Measurements from ENCODE around the gene NPRL2. TPM values are rescaled to one million over a fixed set of nuclear protein-coding genes. Genes with fewer than 3 reads are reported as not detected.
A peak's percentile ranks its signal among the peaks of the same experiment; 100 is the strongest.

NPRL2 gene
- total RNA-seq, 1 donor from 2014 or later: 20.6 TPM

GRCh38 chr3:50354186-50354764, 3.7 kb upstream of the NPRL2 start:
- intact Hi-C loops (cut with DNase I): no loop called here
- DNase-seq (ENCODE audit: low spot score) (no peak), ATAC-seq (no peak)

DNA sequence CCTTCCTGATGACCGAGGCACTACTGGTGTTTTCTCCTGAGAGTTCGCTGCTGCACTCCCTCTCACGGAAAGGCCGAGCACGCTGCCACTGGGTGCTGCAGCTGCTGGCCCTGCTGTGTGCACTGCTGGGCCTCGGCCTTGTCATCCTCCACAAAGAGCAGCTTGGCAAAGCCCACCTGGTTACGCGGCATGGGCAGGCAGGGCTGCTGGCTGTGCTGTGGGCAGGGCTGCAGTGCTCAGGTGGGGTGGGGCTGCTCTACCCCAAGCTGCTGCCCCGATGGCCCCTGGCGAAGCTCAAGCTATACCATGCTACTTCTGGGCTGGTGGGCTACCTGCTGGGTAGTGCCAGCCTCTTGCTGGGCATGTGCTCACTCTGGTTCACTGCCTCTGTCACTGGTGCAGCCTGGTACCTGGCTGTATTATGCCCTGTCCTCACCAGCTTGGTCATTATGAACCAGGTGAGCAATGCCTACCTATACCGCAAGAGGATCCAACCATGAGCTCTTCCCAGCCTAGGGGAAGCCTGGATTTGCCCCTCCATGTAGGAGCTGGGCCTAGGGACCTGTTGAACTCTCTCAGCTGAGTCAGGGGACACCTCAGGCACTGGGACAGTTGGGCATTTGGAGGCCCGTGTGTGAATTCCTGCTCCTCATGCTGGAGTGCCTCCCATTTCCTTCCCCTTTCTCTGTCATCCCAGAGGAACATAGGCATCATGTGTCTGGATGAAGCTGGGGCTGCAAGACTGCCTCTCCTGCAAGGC, 2.9 kb upstream of the NPRL2 start:
- intact Hi-C loops (cut with DNase I): no loop called here
- ATAC-seq (no peak), DNase-seq (ENCODE audit: low spot score) (no peak)

DNA sequence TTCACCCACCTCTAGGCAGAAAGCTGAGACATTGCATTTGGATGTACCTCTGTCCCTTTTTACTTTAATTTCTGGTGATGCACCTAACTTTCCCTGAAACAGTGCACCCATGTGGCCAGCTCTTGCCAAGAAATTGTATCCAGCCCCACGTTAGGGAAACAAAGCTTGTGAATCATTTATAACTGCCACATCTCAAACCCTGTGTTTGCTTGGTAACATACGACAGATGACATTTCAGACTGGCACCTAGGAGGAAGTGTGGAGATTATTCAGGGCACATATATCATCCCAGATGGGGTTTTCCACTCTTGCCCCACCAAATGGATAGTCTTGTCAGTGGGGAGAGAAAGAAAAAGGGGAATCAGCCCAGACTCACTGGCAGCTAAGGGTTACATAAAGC, 2.2 kb upstream of the NPRL2 start:
- ATAC-seq (no peak), DNase-seq (ENCODE audit: low spot score) (no peak)
- intact Hi-C loops (cut with DNase I): no loop called here

DNA sequence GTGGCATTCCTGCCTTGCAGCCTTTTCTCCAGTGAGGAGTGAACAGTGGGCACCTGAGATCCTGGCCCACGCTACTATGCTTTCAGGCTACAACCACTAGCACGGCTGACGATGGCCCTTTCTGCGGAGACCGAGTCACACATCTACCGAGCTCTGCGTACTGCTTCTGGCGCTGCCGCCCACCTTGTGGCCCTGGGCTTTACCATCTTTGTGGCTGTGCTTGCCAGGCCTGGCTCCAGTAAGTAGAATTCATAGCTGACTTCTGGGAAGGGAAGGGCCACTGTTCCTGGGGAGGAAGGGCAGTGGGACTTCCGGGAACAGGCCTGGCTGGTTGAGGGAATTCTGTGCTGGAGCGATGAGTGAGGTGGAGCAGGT, 735 bp upstream of the NPRL2 start:
- DNase-seq (ENCODE audit: low spot score) (no peak), ATAC-seq (no peak)
- intact Hi-C loops (cut with DNase I): no loop called here

DNA sequence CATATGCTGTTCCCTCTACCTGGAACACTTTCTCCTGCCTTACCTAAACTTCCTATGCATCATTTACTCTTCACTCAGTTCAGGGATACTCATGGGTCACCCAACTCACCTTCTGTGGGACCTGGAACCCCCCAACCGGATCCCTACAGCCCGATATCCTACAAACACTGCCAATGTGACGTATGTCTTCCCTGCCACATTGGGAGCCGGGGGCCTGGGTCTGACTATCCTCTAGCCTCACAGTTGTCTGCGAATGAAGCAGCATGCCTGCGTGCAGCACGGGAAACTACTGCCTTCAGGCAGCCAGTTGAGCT, 405 bp downstream of the NPRL2 start:
- no peak for ATAC-seq
- intact Hi-C loops (cut with DNase I): no loop called here
- no peak for DNase-seq (ENCODE audit: low spot score)

DNA sequence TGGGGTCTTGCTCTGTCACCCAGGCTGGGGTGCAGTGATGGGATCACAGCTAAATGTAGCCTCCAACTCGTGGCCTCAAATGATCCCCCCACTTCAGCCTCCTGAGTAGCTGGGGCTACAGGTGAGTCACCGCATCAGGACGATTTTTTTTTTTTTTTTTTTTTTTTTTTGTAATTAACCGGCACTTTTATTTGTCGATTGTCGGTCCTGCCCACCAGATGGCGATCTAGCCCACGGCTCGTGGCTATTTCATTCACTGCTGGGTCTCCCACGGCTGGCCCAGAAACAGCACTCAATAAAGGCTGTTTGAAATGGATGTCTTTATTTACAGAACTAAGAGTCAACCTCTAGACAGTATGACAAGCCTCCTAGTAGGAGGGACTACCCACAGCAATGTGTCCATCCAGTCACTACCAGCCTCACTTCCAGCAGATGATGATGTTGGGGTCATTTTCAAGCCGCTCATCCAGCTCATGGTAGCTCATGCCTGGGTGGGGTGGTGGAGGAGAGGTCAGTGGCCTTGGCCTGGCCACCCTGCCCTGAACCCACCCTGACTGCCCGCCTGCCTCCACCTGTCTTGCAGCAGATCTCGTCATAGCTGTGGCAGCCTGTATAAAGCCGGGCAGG, 3.3 kb downstream of the NPRL2 start:
- DNase-seq (ENCODE audit: low spot score) (peak; percentile 86), ATAC-seq (no peak)
- intact Hi-C loops (cut with DNase I): loop anchor here (5.0 kb wide), 1 partner anchor 195 kb away; no protein-coding TSS in a partner anchor

- intact Hi-C loops (cut with DNase I): loop anchor here (5.0 kb wide), 1 partner anchor 197 kb away; no protein-coding TSS in a partner anchor
- DNase-seq (ENCODE audit: low spot score): peak; percentile 85
- ATAC-seq: peak; percentile 49
Measured at GRCh38 chr3:50345586-50346234, 4.9 kb downstream of the NPRL2 start, which contains the start of gene ZMYND10. ZMYND10 (minus strand) TSS chr3:50345732; CDS start chr3:50345579, 153 bp downstream.

GRCh38 chr3:50345008-50345407, 5.6 kb downstream of the NPRL2 start:
- intact Hi-C loops (cut with DNase I): loop anchor here (5.0 kb wide), 1 partner anchor 197 kb away; no protein-coding TSS in a partner anchor
- DNase-seq (ENCODE audit: low spot score): no peak
- no peak for ATAC-seq

- ATAC-seq: no peak
- intact Hi-C loops (cut with DNase I): no loop called here
- DNase-seq (ENCODE audit: low spot score): no peak
Measured at GRCh38 chr3:50342813-50343633, 7.6 kb downstream of the NPRL2 start.

DNA sequence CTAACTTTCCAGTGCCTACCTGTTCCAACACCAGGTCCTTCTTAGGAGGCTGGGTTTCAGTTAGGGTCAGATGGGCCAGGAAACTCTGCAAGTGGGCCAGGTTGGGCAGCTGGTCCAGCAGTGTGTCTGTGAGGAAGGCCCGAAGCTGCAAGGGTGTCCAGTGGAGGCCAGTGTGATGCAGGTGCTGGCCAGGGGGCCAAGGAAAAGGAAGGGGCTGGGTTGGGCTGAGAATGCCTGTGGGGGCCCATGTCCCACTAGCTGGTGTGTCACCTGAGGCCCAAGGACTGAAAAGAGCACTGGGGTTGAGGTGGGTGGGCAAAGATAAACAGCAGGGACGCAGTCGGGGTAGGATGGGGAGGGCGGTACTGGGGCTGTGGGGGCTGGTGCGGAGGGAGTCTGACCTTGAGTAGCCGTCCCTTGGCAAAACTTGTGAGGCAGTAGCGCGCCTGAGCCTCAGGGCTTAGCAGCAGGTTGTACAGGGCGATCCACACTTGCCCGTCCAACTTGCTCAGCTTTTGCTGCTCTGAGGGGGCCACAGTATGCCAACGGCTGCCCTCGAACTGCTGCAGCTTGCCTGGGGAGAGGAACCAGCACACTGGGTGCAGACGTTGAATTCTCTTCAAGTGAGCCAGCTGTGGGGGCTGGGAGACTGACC, 8.5 kb downstream of the NPRL2 start:
- DNase-seq (ENCODE audit: low spot score) (no peak), ATAC-seq (no peak)
- intact Hi-C loops (cut with DNase I): no loop called here

DNA sequence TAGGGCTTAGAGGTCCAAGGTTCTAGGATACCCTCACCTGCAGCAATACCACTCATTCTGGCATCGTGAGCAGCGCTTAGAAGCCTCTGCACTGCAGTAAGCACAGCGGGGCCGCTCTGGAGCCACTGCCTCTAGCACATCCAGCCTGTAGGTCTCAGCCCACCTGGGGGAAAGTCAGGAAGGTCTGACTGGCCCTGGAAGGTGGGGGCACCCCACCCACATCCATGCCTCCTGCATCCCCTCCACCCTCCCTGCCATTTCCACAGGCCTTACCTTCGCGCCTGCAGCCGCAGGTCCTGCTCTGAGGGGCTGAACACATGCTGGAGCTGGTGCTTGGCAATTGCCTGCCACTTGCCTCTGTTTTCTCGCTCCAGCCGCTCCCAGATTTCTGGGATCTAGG, 9.0 kb downstream of the NPRL2 start:
- ATAC-seq (no peak), DNase-seq (ENCODE audit: low spot score) (no peak)
- intact Hi-C loops (cut with DNase I): no loop called here

- peak; percentile 55 for ATAC-seq
- DNase-seq (ENCODE audit: low spot score): peak; percentile 90
- intact Hi-C loops (cut with DNase I): no loop called here
Measured at GRCh38 chr3:50340448-50341329, 9.9 kb downstream of the NPRL2 start, which contains the start of gene RASSF1. RASSF1 (minus strand) TSS chr3:50340836; CDS start chr3:50340805, 31 bp downstream.

GRCh38 chr3:50340147-50340447, 10.5 kb downstream of the NPRL2 start:
- ATAC-seq: no peak
- no peak for DNase-seq (ENCODE audit: low spot score)
- intact Hi-C loops (cut with DNase I): no loop called here

- intact Hi-C loops (cut with DNase I): no loop called here
- ATAC-seq (no peak), DNase-seq (ENCODE audit: low spot score) (no peak)
Measured at GRCh38 chr3:50339485-50340146, 11.0 kb downstream of the NPRL2 start.

DNA sequence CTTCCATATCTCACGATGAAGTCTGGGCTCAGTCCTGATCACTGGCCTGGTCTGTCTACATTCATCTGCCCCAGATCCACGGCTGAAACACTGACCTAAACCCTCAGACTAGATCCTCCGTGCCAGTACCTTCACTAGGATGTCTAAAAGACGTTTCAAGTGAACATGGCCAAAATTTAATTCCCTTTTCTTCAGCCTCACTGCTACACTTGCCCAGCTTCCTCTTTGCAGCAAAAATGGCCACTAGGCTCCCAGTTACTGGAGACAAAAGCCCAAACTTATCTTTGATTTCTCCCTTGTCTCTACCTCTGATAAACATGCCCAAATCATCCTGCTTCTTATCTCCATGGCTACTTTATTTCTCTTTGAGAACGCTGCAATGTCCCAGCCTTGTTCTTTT, 11.6 kb downstream of the NPRL2 start:
- ATAC-seq (no peak), DNase-seq (ENCODE audit: low spot score) (no peak)
- intact Hi-C loops (cut with DNase I): no loop called here

DNA sequence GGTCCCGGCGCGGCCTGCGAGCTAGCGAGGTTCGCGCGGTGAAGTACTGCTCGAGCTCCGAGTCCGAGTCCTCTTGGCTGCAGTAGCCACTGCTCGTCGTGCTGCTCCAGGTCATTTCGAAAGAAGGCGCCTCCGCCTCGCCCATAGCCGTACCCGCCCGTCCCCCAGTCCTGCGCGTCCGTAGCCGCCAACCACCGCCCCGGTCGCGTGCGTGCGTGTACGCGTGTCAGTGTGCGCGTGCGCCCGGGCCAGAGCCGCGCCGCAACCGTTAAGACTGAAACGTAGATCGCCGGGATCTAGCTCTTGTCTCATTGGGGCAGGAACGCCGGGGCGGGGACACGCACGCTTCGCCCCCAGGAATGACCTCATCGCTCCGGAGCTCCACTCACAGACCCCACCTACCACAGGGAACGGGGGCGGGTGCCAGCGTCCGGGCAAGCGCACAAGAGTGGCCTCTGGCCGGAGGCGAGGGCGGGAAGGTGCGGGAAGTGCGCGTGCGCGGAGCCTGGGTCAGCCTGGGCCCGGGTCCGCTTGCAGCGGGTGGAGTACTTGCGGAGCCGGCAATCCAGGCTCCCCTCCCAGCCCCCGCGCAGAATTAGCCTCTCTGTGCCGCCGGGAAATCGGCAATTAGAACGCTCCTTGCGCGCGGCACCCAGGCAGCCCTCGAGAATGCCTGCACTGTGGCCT, 13.3 kb downstream of the NPRL2 start:
- intact Hi-C loops (cut with DNase I): no loop called here
- ATAC-seq (peak; percentile 92), DNase-seq (ENCODE audit: low spot score) (peak; percentile 100)
